Motor neuron (in vitro differentiated cells): ENCODE results near the gene CHRNA1. TPM values are rescaled to one million over a fixed set of nuclear protein-coding genes. Genes with fewer than 3 reads are reported as not detected.
"Not testable (repeated sequence)": the region's sequence is repeated elsewhere in the genome, so short reads cannot be mapped to it uniquely, and the experiment has no call there.

ENCODE experiments used
- ATAC-seq, 8 experiments: fragments of 200-7000 bp; cut with Tn5 transposase; replicated peaks in 6 of 8; 2 replicates each; pipeline ENCODE4 v1.8.0; 2021; ENCODE audit warnings: mild to moderate bottlenecking in 8 of 8, moderate library complexity in 8 of 8
- H3K27ac ChIP-seq, 2 donors: fragments of 250-450 bp; sonication (Bioruptor Pico); 2 replicates each; pipeline ENCODE4 v1.9.0; 2021; ENCODE audit warnings: antibody characterized with exemption in 2 of 2, mild to moderate bottlenecking in 2 of 2, moderate library complexity in 1 of 2
- H3K4me1 ChIP-seq, 2 donors: fragments of 250-450 bp; sonication (Bioruptor Pico); replicated peaks in 1 of 2; 2 replicates each; pipeline ENCODE4 v1.6.1; 2021; ENCODE audit warnings: antibody characterized with exemption in 2 of 2, mild to moderate bottlenecking in 2 of 2, moderate library complexity in 1 of 2
- H3K4me3 ChIP-seq, 5 donors: fragments of 250-450 bp; sonication (Bioruptor Pico); 2 replicates each; pipeline ENCODE4 v1.9.0; 2021; ENCODE audit warnings: antibody characterized with exemption in 5 of 5, mild to moderate bottlenecking in 5 of 5, moderate library complexity in 4 of 5
- WGBS, 10 experiments: fragments of 450-650 bp; shearing (Covaris generic); methylation state at CpG; one replicate each; pipeline ENCODE4 v1.0.0; 2022; 5-methylcytosine and 5-hydroxymethylcytosine counted together
- in situ Hi-C, 9 experiments: fragments of 400-800 bp; cut with MboI; loops; one replicate each; pipeline ENCODE4 v1.15.0; 2021; ENCODE audit warnings: low sequenced_read_pairs in 9 of 9, low pct_unique_long_range_greater_than_20kb in 2 of 9; ENCODE audit not compliant: unreplicated experiment in 9 of 9
- total RNA-seq, 8 experiments: library from RNA; unstranded; fragments of 300-600 nt; gene quantifications; 2 replicates each; pipeline versions ENCODE4 v1.2.3 to v1.2.4, GENCODE V29; 2022

The CHRNA1 gene
- total RNA-seq, 8 experiments from 2014 or later, result 0.33 to 2.9 (median 0.87) TPM; not detected in 2

GRCh38 chr2:174722942-174723592 lies 41.2 kb downstream of the CHRNA1 start:
- no peak overlapping the region for H3K27ac ChIP-seq
- in situ Hi-C loops, result loop anchor here in 2 of 9 experiments (25.0 kb wide), 1 partner anchor 1364 kb away; the partner anchor contains the start of genes EVX2 (in 2 of the 2), HOXD12 (in 2 of the 2) and HOXD13 (in 2 of the 2)
- peak in 2 of 8 experiments; percentile 31 to 38 for ATAC-seq
- H3K4me1 ChIP-seq, result no peaks in the 10 kb centered on the region
- H3K4me3 ChIP-seq, result no peak overlapping the region
- 60 to 100% (median 81%) methylated on average over 1 of the region's 1 CpG; no CpG with 5 or more reads in 6 of the 10 experiments for WGBS, 10 experiments

- Histone ChIP-seq H3K4me3 (no peak overlapping the region), H3K4me1 (no peaks in the 10 kb centered on the region), H3K27ac (no peak overlapping the region)
- ATAC-seq, result no peak
- WGBS, 10 experiments, result 27 to 100% (median 56%) methylated on average over 1 to 3 of the region's 4 CpGs; no CpG with 5 or more reads in 2 of the 10 experiments
- in situ Hi-C loops, result loop anchor here in 2 of 9 experiments (25.0 kb wide), 1 partner anchor 1368 kb away; the partner anchor contains the start of genes EVX2 (in 2 of the 2), HOXD12 (in 2 of the 2) and HOXD13 (in 2 of the 2)
Observed at GRCh38 chr2:174719016-174719415, 45.3 kb downstream of the CHRNA1 start.

DNA sequence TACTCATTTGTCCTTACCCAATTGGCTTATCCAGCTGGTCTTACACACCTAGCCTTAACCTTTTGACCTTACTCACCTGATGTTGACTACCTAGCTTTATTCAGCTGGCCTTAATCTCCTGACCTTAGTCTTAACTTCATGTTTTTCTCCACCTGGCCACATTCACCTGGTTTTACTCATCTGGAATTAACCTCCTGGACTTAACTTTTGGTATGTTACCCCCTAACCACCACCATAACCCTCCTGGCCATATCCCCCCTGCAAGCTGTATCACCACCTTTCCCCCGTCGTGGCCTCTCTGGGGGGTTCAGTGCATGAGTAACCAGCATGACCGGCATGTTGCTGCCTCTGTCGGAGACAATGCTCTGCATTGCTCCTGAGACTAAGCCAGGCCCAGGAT lies 45.7 kb downstream of the CHRNA1 start:
- Histone ChIP-seq H3K4me3 (no peak overlapping the region), H3K27ac (no peak overlapping the region), H3K4me1 (no peaks in the 10 kb centered on the region)
- 70 to 100% methylated on average over 1 to 2 of the region's 4 CpGs; no CpG with 5 or more reads in 8 of the 10 experiments for WGBS, 10 experiments
- in situ Hi-C loops, result loop anchor here in 2 of 9 experiments (25.0 kb wide), 1 partner anchor 1369 kb away; the partner anchor contains the start of genes EVX2 (in 2 of the 2), HOXD12 (in 2 of the 2) and HOXD13 (in 2 of the 2)
- ATAC-seq, result no peak

GRCh38 chr2:174717916-174718315 lies 46.4 kb downstream of the CHRNA1 start:
- in situ Hi-C loops, result loop anchor here in 2 of 9 experiments (25.0 kb wide), 1 partner anchor 1369 kb away; the partner anchor contains the start of genes EVX2 (in 2 of the 2), HOXD12 (in 2 of the 2) and HOXD13 (in 2 of the 2)
- Histone ChIP-seq H3K4me3 (no peak overlapping the region), H3K27ac (no peak overlapping the region), H3K4me1 (no peaks in the 10 kb centered on the region)
- WGBS, 10 experiments, result 80 to 100% (median 83%) methylated on average over 1 of the region's 3 CpGs; no CpG with 5 or more reads in 3 of the 10 experiments
- ATAC-seq, result no peak

DNA sequence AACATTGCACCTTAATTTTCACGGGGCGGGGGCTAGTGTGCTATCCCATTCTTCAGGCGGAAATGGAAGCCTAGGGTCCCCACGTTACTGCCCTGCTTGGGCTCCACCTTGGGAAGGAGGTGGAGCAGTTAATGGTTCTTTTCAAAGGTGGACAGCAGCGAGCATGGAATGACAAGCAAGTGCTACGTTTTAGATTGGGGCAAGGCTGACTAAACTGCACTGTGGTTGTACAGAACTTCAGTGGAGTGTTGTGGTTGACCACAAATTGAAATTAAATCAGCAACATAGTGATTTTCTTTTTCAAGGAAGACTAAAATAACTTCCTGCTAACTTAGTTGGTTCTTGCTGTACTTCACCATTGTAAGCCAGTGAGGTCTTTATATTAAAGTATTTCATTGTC lies 47.0 kb downstream of the CHRNA1 start:
- Histone ChIP-seq H3K27ac (no peak overlapping the region), H3K4me3 (no peak overlapping the region), H3K4me1 (no peaks in the 10 kb centered on the region)
- no peak for ATAC-seq
- in situ Hi-C loops, result loop anchor here in 2 of 9 experiments (25.0 kb wide), 1 partner anchor 1370 kb away; the partner anchor contains the start of genes EVX2 (in 2 of the 2), HOXD12 (in 2 of the 2) and HOXD13 (in 2 of the 2)
- 14 to 100% (median 85%) methylated on average over 1 to 6 of the region's 6 CpGs; no CpG with 5 or more reads in 2 of the 10 experiments for WGBS, 10 experiments

GRCh38 chr2:174716785-174717184 lies 47.5 kb downstream of the CHRNA1 start:
- no peak overlapping the region for H3K4me3 ChIP-seq
- no peak overlapping the region for H3K27ac ChIP-seq
- H3K4me1 ChIP-seq, result no peaks in the 10 kb centered on the region
- no peak for ATAC-seq
- in situ Hi-C loops, result loop anchor here in 2 of 9 experiments (25.0 kb wide), 1 partner anchor 1371 kb away; the partner anchor contains the start of genes EVX2 (in 2 of the 2), HOXD12 (in 2 of the 2) and HOXD13 (in 2 of the 2)
- WGBS, 10 experiments, result 26 to 80% (median 50%) methylated on average over 1 to 3 of the region's 3 CpGs; no CpG with 5 or more reads in 7 of the 10 experiments

DNA sequence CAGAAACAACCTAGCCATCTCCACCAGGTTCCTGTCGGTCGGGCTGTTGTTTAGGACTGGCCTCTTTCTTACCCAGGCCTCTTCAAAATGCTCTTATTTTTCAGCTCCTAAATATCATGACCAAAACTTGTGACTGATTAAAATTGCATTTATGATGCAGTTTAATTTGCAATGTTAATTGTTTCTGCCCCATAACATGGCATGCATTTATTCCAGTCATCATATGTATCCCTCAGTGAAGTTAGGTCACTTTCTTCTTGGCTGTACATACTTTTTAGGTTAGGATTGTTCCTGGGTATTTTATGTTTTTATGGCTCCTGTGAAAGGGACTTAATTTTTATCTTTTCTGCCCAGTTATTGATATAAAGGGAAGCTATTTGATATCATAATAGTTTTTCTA lies 50.6 kb downstream of the CHRNA1 start:
- H3K4me3 ChIP-seq, result no peak overlapping the region
- 30 to 100% (median 95%) methylated on average over 2 of the region's 2 CpGs; no CpG with 5 or more reads in 4 of the 10 experiments for WGBS, 10 experiments
- in situ Hi-C loops, result loop anchor here in 2 of 9 experiments (25.0 kb wide), 1 partner anchor 1374 kb away; the partner anchor contains the start of genes EVX2 (in 2 of the 2), HOXD12 (in 2 of the 2) and HOXD13 (in 2 of the 2)
- H3K4me1 ChIP-seq, result no peaks in the 10 kb centered on the region
- no peak overlapping the region for H3K27ac ChIP-seq
- peak in 3 of 8 experiments; percentile 22 to 90 (median 46) for ATAC-seq

DNA sequence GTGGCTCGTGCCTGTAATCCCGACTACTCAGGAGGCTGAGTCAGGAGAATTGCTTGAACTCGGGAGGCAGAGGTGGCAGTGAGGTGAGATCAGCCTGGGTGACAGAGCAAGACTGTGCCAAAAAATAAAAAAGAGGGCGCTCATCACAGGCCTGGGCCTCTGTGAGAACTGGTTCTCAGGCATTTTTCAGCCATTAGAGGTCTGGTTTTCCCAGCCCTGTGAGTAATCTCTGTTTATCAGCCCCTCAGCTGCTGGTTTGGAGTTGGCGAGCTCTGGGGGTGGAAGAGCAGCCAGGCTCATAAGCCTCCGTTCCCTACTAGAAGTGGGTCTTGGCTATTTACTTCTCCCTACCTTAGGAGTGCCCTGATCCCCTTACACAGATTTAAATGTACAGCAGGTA lies 53.1 kb downstream of the CHRNA1 start:
- no peak overlapping the region for H3K4me3 ChIP-seq
- H3K27ac ChIP-seq, result no peak overlapping the region
- no peaks in the 10 kb centered on the region for H3K4me1 ChIP-seq
- in situ Hi-C loops, result loop anchor here in 2 of 9 experiments (25.0 kb wide), 1 partner anchor 1376 kb away; the partner anchor contains the start of genes EVX2 (in 2 of the 2), HOXD12 (in 2 of the 2) and HOXD13 (in 2 of the 2)
- 20 to 100% (median 86%) methylated on average over 1 to 5 of the region's 6 CpGs; no CpG with 5 or more reads in 6 of the 10 experiments for WGBS, 10 experiments
- no peak for ATAC-seq

DNA sequence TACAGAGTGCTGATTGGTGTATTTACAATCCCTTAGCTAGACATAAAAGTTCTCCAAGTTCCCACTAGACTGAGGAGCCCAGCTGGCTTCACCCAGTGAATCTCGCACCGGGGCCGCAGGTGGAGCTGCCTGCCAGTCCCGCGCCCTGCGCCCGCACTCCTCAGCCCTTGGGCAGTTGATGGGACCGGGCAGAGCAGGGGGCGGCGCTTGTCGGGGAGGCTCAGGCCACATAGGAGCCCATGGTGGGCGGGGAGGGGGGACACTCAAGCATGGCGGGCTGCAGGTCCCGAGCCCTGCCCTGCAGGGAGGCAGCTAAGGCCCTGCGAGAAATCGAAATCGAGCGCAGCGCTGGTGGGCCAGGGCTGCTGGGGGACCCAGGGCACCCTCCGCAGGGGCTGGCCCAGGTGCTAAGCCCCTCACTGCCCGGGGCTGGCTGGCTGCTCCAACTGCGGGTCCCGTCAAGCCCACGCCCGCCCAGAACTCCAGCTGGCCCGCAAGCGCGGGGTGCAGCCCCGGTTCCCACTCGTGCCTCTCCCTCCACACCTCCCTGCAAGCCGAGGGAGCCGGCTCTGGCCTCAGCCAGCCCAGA lies 54.8 kb downstream of the CHRNA1 start:
- H3K4me3 ChIP-seq, H3K27ac ChIP-seq, ATAC-seq, H3K4me1 ChIP-seq: not testable (repeated sequence)
- WGBS, 10 experiments, result 94 to 100% (median 96%) methylated on average over 4 to 7 of the region's 32 CpGs; no CpG with 5 or more reads in 7 of the 10 experiments
- in situ Hi-C loops, result loop anchor here in 2 of 9 experiments (25.0 kb wide), 1 partner anchor 1378 kb away; the partner anchor contains the start of genes EVX2 (in 2 of the 2), HOXD12 (in 2 of the 2) and HOXD13 (in 2 of the 2)

DNA sequence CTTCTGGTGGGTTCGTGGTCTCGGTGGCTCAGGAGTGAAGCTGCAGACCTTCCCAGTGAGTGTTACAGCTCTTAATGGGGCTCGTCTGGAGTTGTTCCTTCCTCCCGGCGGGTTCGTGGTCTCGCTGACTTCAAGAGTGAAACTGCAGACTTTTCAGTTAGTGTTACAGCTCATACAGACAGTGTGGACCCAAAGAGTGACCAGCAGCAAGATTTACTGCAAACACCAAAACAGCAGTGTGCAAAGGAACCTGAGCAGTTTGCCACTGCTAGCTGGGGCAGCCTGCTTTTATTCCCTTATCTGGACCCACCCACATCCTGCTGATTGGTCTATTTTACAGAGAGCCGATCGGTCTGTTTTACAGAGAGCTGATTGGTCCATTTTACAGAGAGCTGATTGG lies 55.6 kb downstream of the CHRNA1 start:
- Histone ChIP-seq H3K4me1 (no peaks in the 10 kb centered on the region), H3K27ac (no peak overlapping the region), H3K4me3 (no peak overlapping the region)
- in situ Hi-C loops, result loop anchor here in 2 of 9 experiments (25.0 kb wide), 1 partner anchor 1379 kb away; the partner anchor contains the start of genes EVX2 (in 2 of the 2), HOXD12 (in 2 of the 2) and HOXD13 (in 2 of the 2)
- no peak for ATAC-seq
- WGBS, 10 experiments, result 59 to 80% (median 75%) methylated on average over 1 to 8 of the region's 9 CpGs; no CpG with 5 or more reads in 4 of the 10 experiments

GRCh38 chr2:174705321-174705720 lies 59.0 kb downstream of the CHRNA1 start:
- H3K27ac ChIP-seq, result no peak overlapping the region
- no peak overlapping the region for H3K4me3 ChIP-seq
- no peaks in the 10 kb centered on the region for H3K4me1 ChIP-seq
- WGBS, 10 experiments, result 47 to 81% (median 65%) methylated on average over 1 to 4 of the region's 4 CpGs; no CpG with 5 or more reads in 6 of the 10 experiments
- in situ Hi-C loops, result loop anchor here in 2 of 9 experiments (25.0 kb wide), 1 partner anchor 1382 kb away; the partner anchor contains the start of genes EVX2 (in 2 of the 2), HOXD12 (in 2 of the 2) and HOXD13 (in 2 of the 2)
- no peak for ATAC-seq

GRCh38 chr2:174704642-174705041 lies 59.6 kb downstream of the CHRNA1 start:
- WGBS, 10 experiments, result 0 to 50% (median 29%) methylated on average over 1 of the region's 1 CpG; no CpG with 5 or more reads in 3 of the 10 experiments
- ATAC-seq, result no peak
- Histone ChIP-seq H3K4me1 (no peaks in the 10 kb centered on the region), H3K27ac (no peak overlapping the region), H3K4me3 (no peak overlapping the region)
- in situ Hi-C loops, result loop anchor here in 2 of 9 experiments (25.0 kb wide), 1 partner anchor 1383 kb away; the partner anchor contains the start of genes EVX2 (in 2 of the 2), HOXD12 (in 2 of the 2) and HOXD13 (in 2 of the 2)
